Vein endothelial cell (primary cell): ENCODE results near the gene DMPK. TPM values are rescaled to one million over a fixed set of nuclear protein-coding genes. Genes with fewer than 3 reads are reported as not detected.

Experiments
- total RNA-seq: library from RNA; depleted of rRNA; stranded (reverse); fragments of >200 nt; gene quantifications from 2 replicates; pipeline ENCODE4 v1.2.3, GENCODE V29; 2012

Gene DMPK
- total RNA-seq = 12.4 and 13.7 TPM in 2 replicates

DNA sequence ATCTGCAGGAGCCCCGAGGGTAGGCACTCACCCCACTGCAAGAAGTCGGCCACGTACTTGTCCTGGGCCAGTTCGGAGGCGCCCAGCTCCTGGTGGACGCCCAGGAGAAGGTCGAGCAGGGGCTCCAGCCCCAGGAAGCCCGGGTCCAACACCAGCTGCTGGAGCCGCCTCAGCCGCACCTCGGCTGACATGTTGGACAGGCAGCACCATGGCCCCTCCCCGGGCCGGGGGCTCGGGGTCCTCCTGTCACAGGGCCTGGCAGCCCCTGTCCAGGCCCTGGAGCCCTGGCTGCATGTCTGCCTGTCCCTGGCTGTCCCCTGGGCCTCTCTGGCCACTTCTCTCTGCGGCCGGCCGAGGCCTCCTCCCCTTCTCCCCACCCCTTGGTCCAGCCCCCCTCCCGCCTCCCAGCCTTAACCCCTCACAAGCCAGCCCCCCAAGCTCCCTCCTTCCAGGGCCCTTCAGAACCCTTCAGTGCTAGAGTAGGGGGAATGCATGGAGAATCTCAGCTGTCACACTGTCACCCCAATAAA lies at the start of gene DMPK:
Gene DMPK (minus strand): TSS at position 329 of the 530 bp plus-strand sequence. CDS start 138 bp downstream, at position 191.

GRCh38 chr19:45814851-45815480 lies 32.7 kb upstream of the DMPK start, which contains the start of gene RSPH6A:
Gene RSPH6A (minus strand): TSS chr19:45815308. CDS start chr19:45815176, 132 bp downstream.

GRCh38 chr19:45792470-45793177 lies 10.3 kb upstream of the DMPK start, which contains the start of gene DMWD:
Gene DMWD (minus strand): TSS chr19:45792845. CDS start chr19:45792756, 89 bp downstream.

GRCh38 chr19:45768984-45769782 lies 13.1 kb downstream of the DMPK start, which contains the start of gene SIX5:
Gene SIX5 (minus strand): TSS chr19:45769252. CDS start chr19:45768844, 408 bp downstream.

GRCh38 chr19:45733160-45733810 lies 49.0 kb downstream of the DMPK start, which contains the start of gene MEIOSIN:
Gene MEIOSIN (plus strand): TSS chr19:45733439. CDS start chr19:45735377, 1,938 bp downstream.

DNA sequence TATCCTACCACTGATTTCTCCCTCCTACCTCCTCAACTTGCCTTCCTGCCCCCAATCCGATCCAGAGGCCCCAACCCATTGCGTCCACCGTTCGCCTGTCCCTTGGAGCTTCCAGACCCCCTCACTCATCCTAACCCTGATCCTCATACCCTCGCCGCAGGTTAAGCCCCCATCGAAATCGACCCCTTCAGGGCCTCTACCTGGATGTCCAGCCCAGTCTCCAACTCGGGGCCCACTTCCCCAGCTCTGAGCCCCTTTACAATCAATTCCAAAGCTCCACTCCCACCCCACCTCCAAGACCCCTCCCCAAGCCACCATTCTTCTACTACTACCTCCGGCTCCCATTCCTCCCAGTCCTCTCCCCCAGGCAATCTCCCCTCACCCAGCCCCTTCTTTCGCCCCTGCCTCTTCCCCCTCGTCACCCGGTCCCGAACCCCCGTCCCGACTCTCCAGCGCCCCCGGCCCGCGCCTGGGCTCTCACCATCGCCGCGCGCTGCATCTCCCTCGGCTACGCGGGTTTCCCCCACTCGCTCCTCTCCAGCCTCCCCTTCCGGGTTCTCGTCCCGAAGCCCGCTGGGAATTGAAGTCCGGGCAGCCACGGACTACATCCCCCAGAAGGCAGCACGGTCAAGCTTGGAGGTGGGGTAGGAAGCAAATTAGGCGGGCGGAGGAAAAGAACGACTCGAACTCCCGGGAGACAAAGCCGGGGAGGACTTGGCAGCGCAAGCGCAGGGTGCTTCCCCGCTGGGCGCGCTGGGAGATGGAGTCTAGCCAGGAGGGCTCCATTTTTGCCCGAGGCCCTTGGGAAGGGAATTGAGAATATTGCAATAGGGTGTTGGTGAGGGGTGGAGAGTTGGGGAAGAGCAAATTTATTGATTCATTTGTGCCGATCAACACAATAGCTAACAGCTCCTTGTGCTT lies 51.7 kb downstream of the DMPK start, which contains the start of gene FBXO46:
Gene FBXO46 (minus strand): TSS at position 529 of the 921 bp plus-strand sequence. CDS start 17,401 bp downstream, outside the sequence.

Other genes starting within 250 kb of the DMPK start
- 15.0 and 15.4 TPM in 2 replicates for gene OPA3, start 197.7 kb downstream of the DMPK start, total RNA-seq
- gene GPR4, start 180.3 kb downstream of the DMPK start, total RNA-seq = 5.2 and 6.7 TPM in 2 replicates
- gene EML2, start 143.1 kb downstream of the DMPK start, total RNA-seq = 11.9 and 14.0 TPM in 2 replicates
- gene GIPR, start 114.3 kb downstream of the DMPK start, total RNA-seq = under 0.01 TPM in 1 of 2 replicates, not detected in the other
- gene SNRPD2, start 90.5 kb downstream of the DMPK start, total RNA-seq = 219 and 256 TPM in 2 replicates
- 20.6 and 20.8 TPM in 2 replicates for gene QPCTL, start 89.8 kb downstream of the DMPK start, total RNA-seq
- 13.2 and 17.0 TPM in 2 replicates for gene FBXO46, start 51.6 kb downstream of the DMPK start, total RNA-seq
- gene MEIOSIN, start 49.1 kb downstream of the DMPK start, total RNA-seq = not detected in 2 replicates
- gene SIX5, start 13.2 kb downstream of the DMPK start, total RNA-seq = 5.6 and 8.2 TPM in 2 replicates
- 49.2 and 50.6 TPM in 2 replicates for gene DMWD, start 10.4 kb upstream of the DMPK start, total RNA-seq
- gene RSPH6A, start 32.8 kb upstream of the DMPK start, total RNA-seq = under 0.01 and 0.38 TPM in 2 replicates
- gene SYMPK, start 80.7 kb upstream of the DMPK start, total RNA-seq = 41.6 and 62.4 TPM in 2 replicates
- gene FOXA3, start 81.8 kb upstream of the DMPK start, total RNA-seq = under 0.01 TPM in 1 of 2 replicates, not detected in the other
- gene IRF2BP1, start 103.7 kb upstream of the DMPK start, total RNA-seq = 26.2 and 33.6 TPM in 2 replicates
- gene MYPOP, start 120.1 kb upstream of the DMPK start, total RNA-seq = 2.3 TPM in 2 replicates
- not detected in 2 replicates for gene NANOS2, start 132.3 kb upstream of the DMPK start, total RNA-seq
- 10.0 and 11.1 TPM in 2 replicates for gene NOVA2, start 191.4 kb upstream of the DMPK start, total RNA-seq
- gene CCDC61, start 213.0 kb upstream of the DMPK start, total RNA-seq = 6.0 and 9.1 TPM in 2 replicates
- not detected in 2 replicates for gene PGLYRP1, start 240.6 kb upstream of the DMPK start, total RNA-seq